Dermis blood vessel endothelial cell (primary cell): ENCODE results near the gene PARD3. TPM values are rescaled to one million over a fixed set of nuclear protein-coding genes. Genes with fewer than 3 reads are reported as not detected.

ENCODE experiments used
- DNase-seq: peaks from one replicate; pipeline ENCODE4 v3.0.0; 2010
- total RNA-seq: library from RNA; depleted of rRNA; stranded (reverse); fragments of >200 nt; gene quantifications from 2 replicates; pipeline ENCODE4 v1.2.3, GENCODE V29; 2014

PARD3 gene
- total RNA-seq, 1 donor from 2014 or later, result 36.4 TPM

- no peak for DNase-seq
These were observed 135.9 kb downstream of the PARD3 start for GRCh38 chr10:34679177-34679576.

- DNase-seq, result no peak
These were observed 137.5 kb downstream of the PARD3 start for GRCh38 chr10:34677591-34677990.

GRCh38 chr10:34677132-34677531 lies 138.0 kb downstream of the PARD3 start:
- DNase-seq, result no peak

- no peak for DNase-seq
These were observed 140.9 kb downstream of the PARD3 start for GRCh38 chr10:34674176-34674575.

- no peak for DNase-seq
These were observed 145.0 kb downstream of the PARD3 start for GRCh38 chr10:34670081-34670480.

GRCh38 chr10:34669079-34669478 lies 146.0 kb downstream of the PARD3 start:
- DNase-seq, result no peak

GRCh38 chr10:34667177-34667576 lies 147.9 kb downstream of the PARD3 start:
- no peak for DNase-seq

- DNase-seq, result peak; percentile 83
These were observed 148.9 kb downstream of the PARD3 start for GRCh38 chr10:34666008-34666704.

- no peak for DNase-seq
These were observed 150.4 kb downstream of the PARD3 start for GRCh38 chr10:34664706-34665105.

- DNase-seq, result no peak
These were observed 153.5 kb downstream of the PARD3 start for GRCh38 chr10:34661580-34661979.

GRCh38 chr10:34658934-34659333 lies 156.2 kb downstream of the PARD3 start:
- no peak for DNase-seq

GRCh38 chr10:34656661-34657060 lies 158.4 kb downstream of the PARD3 start:
- DNase-seq, result no peak

- peak; percentile 85 for DNase-seq
These were observed 159.6 kb downstream of the PARD3 start for GRCh38 chr10:34655286-34656170.

GRCh38 chr10:34654211-34654610 lies 160.9 kb downstream of the PARD3 start:
- no peak for DNase-seq

- no peak for DNase-seq
These were observed 161.6 kb downstream of the PARD3 start for GRCh38 chr10:34653530-34653929.

GRCh38 chr10:34651416-34652195 lies 163.5 kb downstream of the PARD3 start:
- DNase-seq, result no peak

- no peak for DNase-seq
These were observed 164.9 kb downstream of the PARD3 start for GRCh38 chr10:34650156-34650555.

GRCh38 chr10:34649385-34649784 lies 165.7 kb downstream of the PARD3 start:
- no peak for DNase-seq

- DNase-seq, result no peak
These were observed 166.2 kb downstream of the PARD3 start for GRCh38 chr10:34648919-34649318.

GRCh38 chr10:34647875-34648865 lies 166.9 kb downstream of the PARD3 start:
- DNase-seq, result no peak

- no peak for DNase-seq
These were observed 167.9 kb downstream of the PARD3 start for GRCh38 chr10:34647160-34647559.

- no peak for DNase-seq
These were observed 168.8 kb downstream of the PARD3 start for GRCh38 chr10:34646331-34646730.
